GM12878 (cell line): ENCODE results near the gene TRAF3. TPM values are rescaled to one million over a fixed set of nuclear protein-coding genes. Genes with fewer than 3 reads are reported as not detected.

ENCODE experiments used
- ATAC-seq: fragments of 200-7000 bp; cut with Tn5 transposase; 3 replicates; pipeline ENCODE4 v1.9.1; 2020; ENCODE audit warnings: mild to moderate bottlenecking, moderate library complexity
- BruUV-seq: library from RNA; stranded (reverse); fragments of 400-500 nt; replicated peaks from 2 replicates; lab custom pipeline; 2021; lab: Mats Ljungman, UMichigan
- CTCF ChIA-PET: fragments of 300-600 bp; sonication (Branson Sonifier 250); formaldehyde crosslinking; extraction: SDS; loops from one replicate; lab custom pipeline; 2021; ENCODE audit warnings: inconsistent platforms; lab: Yijun Ruan, JAX
- POLR2A ChIA-PET: fragments of 350-600 bp; formaldehyde crosslinking; extraction: SDS; loops from one replicate; lab custom pipeline; 2021; ENCODE audit warnings: inconsistent platforms; lab: Charles Lee
- RAD21 ChIA-PET: fragments of 300-600 bp; sonication (Branson Sonifier 250); formaldehyde crosslinking; loops from one replicate; lab custom pipeline; 2023; ENCODE audit warnings: antibody characterized with exemption; ENCODE audit not compliant: unreplicated experiment; lab: Charles Lee
- SMC1A ChIA-PET: fragments of 300-600 bp; sonication (Branson Sonifier 250); formaldehyde crosslinking; loops from one replicate; lab custom pipeline; 2023; ENCODE audit not compliant: unreplicated experiment, uncharacterized antibody; lab: Charles Lee
- DNase-seq: peaks from one replicate; pipeline ENCODE4 v3.0.0-alpha.2; 2011; ENCODE audit warnings: low read depth, low spot score
- FAIRE-seq: peaks from 3 replicates; lab custom pipeline; 2011; peaks lifted over from hg19 to GRCh38; lab: Jason Lieb, UNC
- H2AFZ ChIP-seq: 2 replicates; pipeline ENCODE4 v1.6.0; 2011; ENCODE audit warnings: low read depth, low read length, control low read depth; ENCODE audit not compliant: control insufficient read depth
- H3K27ac ChIP-seq: 2 replicates; pipeline ENCODE4 v1.5.1; 2011; ENCODE audit warnings: control low read depth; ENCODE audit not compliant: control insufficient read depth, insufficient read depth
- H3K27me3 ChIP-seq, 2 experiments: replicated peaks in 1 of 2; 2 replicates each; pipeline versions ENCODE4 v1.6.0 to v1.6.1; 2011; ENCODE audit warnings: low read length in 1 of 2; ENCODE audit not compliant: control insufficient read depth in 2 of 2, insufficient read depth in 2 of 2
- H3K36me3 ChIP-seq, 2 experiments: 2 replicates each; pipeline ENCODE4 v1.5.1; 2011; ENCODE audit warnings: low read length in 1 of 2; ENCODE audit not compliant: control insufficient read depth in 2 of 2, insufficient read depth in 2 of 2
- H3K4me1 ChIP-seq: 2 replicates; pipeline ENCODE4 v1.6.1; 2011; ENCODE audit warnings: mild to moderate bottlenecking, low read length, moderate library complexity, mixed read lengths; ENCODE audit not compliant: control insufficient read depth, insufficient read depth
- H3K4me2 ChIP-seq: 2 replicates; pipeline ENCODE4 v1.6.0; 2011; ENCODE audit warnings: control low read depth; ENCODE audit not compliant: control insufficient read depth, insufficient read depth
- H3K4me3 ChIP-seq: fragments of 200-600 bp; sonication (generic); 2 replicates; pipeline ENCODE4 v1.5.1; 2016
- H3K79me2 ChIP-seq: 2 replicates; pipeline ENCODE4 v1.6.0; 2011; ENCODE audit warnings: low read length; ENCODE audit not compliant: control insufficient read depth, insufficient read depth
- H3K9ac ChIP-seq: 2 replicates; pipeline ENCODE4 v1.8.0; 2011; ENCODE audit warnings: low read length, control low read depth, mixed read lengths; ENCODE audit not compliant: control insufficient read depth, insufficient read depth
- H3K9me3 ChIP-seq: replicated peaks from 3 replicates; pipeline ENCODE4 v1.5.1; 2011; ENCODE audit warnings: mild to moderate bottlenecking, low read length; ENCODE audit not compliant: control insufficient read depth, insufficient read depth
- H4K20me1 ChIP-seq: 2 replicates; pipeline ENCODE4 v1.6.0; 2011; ENCODE audit not compliant: control insufficient read depth, insufficient read depth
- CEBPB ChIP-seq, 2 experiments: fragments of 150-350 bp in 1 of 2; IDR thresholded peaks; 2 replicates each; pipeline ENCODE4 v1.6.1; 2012 to 2014; ENCODE audit warnings: low read depth in 2 of 2, low read length in 2 of 2, borderline replicate concordance in 1 of 2, inconsistent platforms in 1 of 2
- HSF1 ChIP-seq: fragments of 150-350 bp; IDR thresholded peaks from 2 replicates; pipeline ENCODE4 v1.6.1; 2014; ENCODE audit warnings: mild to moderate bottlenecking, low read depth, low read length
- MLLT1 ChIP-seq: fragments of 450-650 bp; IDR thresholded peaks from 2 replicates; pipeline ENCODE4 v1.6.1; 2016; ENCODE audit warnings: mild to moderate bottlenecking
- MTA2 ChIP-seq: fragments of 450-650 bp; IDR thresholded peaks from 2 replicates; pipeline ENCODE4 v1.6.1; 2016; ENCODE audit warnings: low read depth, mild to moderate bottlenecking, moderate library complexity
- MTA3 ChIP-seq: IDR thresholded peaks from 2 replicates; pipeline ENCODE4 v1.6.1; 2012; ENCODE audit warnings: low read length, inconsistent platforms, borderline replicate concordance
- MYB ChIP-seq: fragments of 150-350 bp; IDR thresholded peaks from 2 replicates; pipeline ENCODE4 v1.6.1; 2014; ENCODE audit warnings: mild to moderate bottlenecking, low read depth, low read length, borderline replicate concordance
- NBN ChIP-seq: fragments of 450-650 bp; IDR thresholded peaks from 2 replicates; pipeline ENCODE4 v1.6.1; 2016
- PAX5 ChIP-seq: IDR thresholded peaks from 2 replicates; pipeline ENCODE4 v1.6.1; 2011; ENCODE audit warnings: low read depth, low read length, borderline replicate concordance
- POLR2AphosphoS5 ChIP-seq: IDR thresholded peaks from 2 replicates; pipeline ENCODE4 v1.6.1; 2011; ENCODE audit warnings: mild to moderate bottlenecking, low read length, inconsistent platforms
- RB1 ChIP-seq: fragments of 450-650 bp; formaldehyde crosslinking; IDR thresholded peaks from 2 replicates; pipeline ENCODE4 v1.6.1; 2017; ENCODE audit warnings: mild to moderate bottlenecking, borderline replicate concordance
- SIN3A ChIP-seq: IDR thresholded peaks from 2 replicates; pipeline ENCODE4 v1.6.1; 2012; ENCODE audit warnings: low read depth, low read length, improper control_type of control experiment
- SMAD5 ChIP-seq: IDR thresholded peaks from 2 replicates; pipeline ENCODE4 v1.6.1; 2016; ENCODE audit warnings: antibody characterized with exemption, low read depth
- YY1 ChIP-seq: IDR thresholded peaks from 2 replicates; pipeline ENCODE4 v1.6.1; 2011; ENCODE audit warnings: low read depth, mild to moderate bottlenecking, low read length
- WGBS: methylation state at CpG from one replicate; pipeline ENCODE4 v1.1.6; 2016; ENCODE audit warnings: low lambda C conversion rate; ENCODE audit not compliant: insufficient replicate concordance, insufficient coverage; ENCODE audit errors: missing lambda C conversion rate; 5-methylcytosine and 5-hydroxymethylcytosine counted together
- in situ Hi-C: fragments of 300-500 bp; cut with MboI; formaldehyde crosslinking; loops from 9 replicates; pipeline ENCODE4 v1.14.3; 2018; ENCODE audit warnings: mixed read lengths
- intact Hi-C: fragments of 100-400 bp; cut with micrococcal nuclease; formaldehyde crosslinking; loops from one replicate; pipeline ENCODE4 v1.14.2; 2022; ENCODE audit not compliant: unreplicated experiment
- polyA plus RNA-seq, 11 experiments: library from polyadenylated mRNA; depleted of rRNA in 4 of 11; unstranded in 6 of 11; stranded (reverse) in 5 of 11; fragments of >200 nt; fragmentation: Nextera tagmentation in 4 of 11; fragmentation: Illumina TruSeq in 1 of 11; extraction: Ambion mirVana in 4 of 11; extraction: Trizol in 1 of 11; gene quantifications; 1 replicate in 1 of 11; 2 replicates in 10 of 11; pipeline versions ENCODE4 v1.2.1 to v1.2.3, GENCODE V29; 2011 to 2016; ENCODE audit warnings: inconsistent platforms in 2 of 11, missing spikeins in 2 of 11, low read depth in 1 of 11
- total RNA-seq, 4 experiments: library from RNA; depleted of rRNA in 3 of 4; stranded (reverse); fragments of >200 nt in 3 of 4; fragmentation: Illumina TruSeq in 1 of 4; extraction: Trizol in 1 of 4; gene quantifications; 2 replicates each; pipeline versions ENCODE4 v1.2.1 to v1.2.3, GENCODE V29; 2013 to 2021
- TF ChIP-seq, protein P1 (sequence below): IDR thresholded peaks from 2 replicates; pipeline ENCODE4 v1.6.1; 2011; ENCODE audit warnings: borderline replicate concordance, low read depth, mild to moderate bottlenecking, moderate library complexity, low read length; ENCODE audit not compliant: insufficient read depth, poor library complexity, severe bottlenecking
- TF ChIP-seq, protein P2 (sequence below), 3 experiments: IDR thresholded peaks in 2 of 3; conservative IDR thresholded peaks in 1 of 3; 2 replicates each; pipeline ENCODE4 v1.5.1; 2011; ENCODE audit warnings: low read depth in 3 of 3, low read length in 3 of 3, mild to moderate bottlenecking in 3 of 3, control low read depth in 2 of 3, moderate library complexity in 2 of 3, inconsistent platforms in 1 of 3, mixed read lengths in 1 of 3; ENCODE audit not compliant: control insufficient read depth in 2 of 3, insufficient read depth in 1 of 3; ENCODE audit errors: extremely low read depth in 1 of 3

Gene TRAF3
- total and polyA plus RNA-seq, 10 of the 15 experiments (the other 5 are each of a cell fraction or from before 2014, with no cell fraction given): 3.0 to 70.1 (median 36.5) TPM

DNA sequence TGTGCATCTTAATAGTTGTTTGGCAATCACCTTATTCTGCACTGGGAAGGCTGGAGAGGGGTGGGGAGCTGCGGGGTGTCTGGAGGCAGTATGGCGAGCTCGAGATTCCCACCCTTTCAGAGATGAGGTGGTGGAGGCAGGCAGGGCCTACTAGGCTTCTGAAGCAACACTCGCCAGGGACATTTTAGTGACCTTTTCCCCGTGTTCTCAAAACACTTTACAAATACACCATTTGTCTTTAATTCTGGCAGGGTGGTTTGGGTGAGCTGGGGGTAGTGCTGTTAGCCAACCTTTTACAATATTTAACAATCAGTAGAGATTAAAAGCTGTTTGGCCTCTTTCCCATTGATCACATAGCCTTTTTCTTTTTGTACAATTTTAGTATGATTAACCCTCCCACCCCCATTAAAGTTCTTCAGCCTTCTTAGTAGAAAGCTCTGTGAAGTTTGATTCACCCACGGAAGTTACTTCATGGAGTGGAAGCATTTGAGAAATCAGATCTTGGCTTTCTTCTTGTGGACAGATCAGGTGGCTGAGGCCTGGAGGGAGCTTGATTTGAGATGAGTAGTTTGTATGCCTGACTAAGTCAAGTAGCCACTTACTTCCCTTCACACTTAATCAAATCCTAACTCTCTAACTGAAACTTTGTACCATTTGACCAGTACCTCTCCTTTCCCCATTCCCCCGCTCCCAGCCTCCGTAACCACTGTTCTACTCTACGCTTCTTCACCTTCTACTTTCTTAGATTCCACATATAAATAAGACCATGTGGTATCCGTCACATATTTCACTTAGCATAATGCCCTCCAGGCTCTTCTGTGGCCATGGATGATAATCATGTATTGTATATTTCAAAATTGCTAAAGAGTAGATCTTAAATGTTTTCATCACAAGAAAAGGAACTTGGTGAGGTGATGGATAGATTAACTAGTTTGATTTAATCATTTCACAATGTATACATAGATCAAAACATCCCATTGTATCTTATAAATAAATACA, 41.0 kb downstream of the TRAF3 start:
- SMC1A ChIA-PET: interaction anchor here (0.8 to 7.6 kb wide), 14 partner anchors 10 to 123 kb away, joined by 3 to 99 read pairs (median 5); no protein-coding TSS in a partner anchor
- peak overlapping the region; percentile 76 for H3K4me2 ChIP-seq
- POLR2A ChIA-PET: interaction anchor here (1.2 to 6.6 kb wide), 9 partner anchors 10 to 83 kb away, joined by 3 to 63 read pairs (median 7); no protein-coding TSS in a partner anchor
- H3K36me3 ChIP-seq: peaks cover 9 to 10% of the 10 kb centered on the region in 2 experiments
- DNase-seq (no peak), FAIRE-seq (no peak), ATAC-seq (peak; percentile 29)
- H2AFZ ChIP-seq: no peak overlapping the region
- RAD21 ChIA-PET: interaction anchor here (0.8 to 5.3 kb wide), 15 partner anchors 8 to 123 kb away, joined by 3 to 86 read pairs (median 7); no protein-coding TSS in a partner anchor
- peak overlapping the region; percentile 93 for H3K27ac ChIP-seq
- in situ Hi-C loops (no loop called here), intact Hi-C loops (loop anchor here (2.0 kb wide), 1 partner anchor 33 kb away; no protein-coding TSS in a partner anchor)
- no peaks in the 10 kb centered on the region for H4K20me1 ChIP-seq
- peak overlapping the region; percentile 70 for H3K9ac ChIP-seq
- H3K4me1 ChIP-seq: peaks cover 67% of the 10 kb centered on the region
- 71% methylated on average over 10 of the region's 10 CpGs for WGBS
- BruUV-seq: TSS peak; percentile 88
- peaks cover 96% of the 10 kb centered on the region for H3K79me2 ChIP-seq
- CTCF ChIA-PET: interaction anchor here (1.1 to 7.2 kb wide), 6 partner anchors 9 to 123 kb away, joined by 3 to 83 read pairs (median 6); no protein-coding TSS in a partner anchor
- no peaks in the 10 kb centered on the region for H3K27me3 ChIP-seq
- no peaks in the 10 kb centered on the region; the same call in 1 of the 3 replicates for H3K9me3 ChIP-seq
- peak overlapping the region; percentile 52 for H3K4me3 ChIP-seq
- TF ChIP-seq MLLT1: no peak
- TF ChIP-seq PAX5: no peak
- TF ChIP-seq YY1: no peak
- no peak for TF ChIP-seq CEBPB (IDR thresholded peaks at IDR 0.05; ENCODE audit: borderline replicate concordance in 1 of 2, low read depth in 2 of 2, low read length in 2 of 2)
- TF ChIP-seq MTA2: no peak
- TF ChIP-seq, protein P1, sequence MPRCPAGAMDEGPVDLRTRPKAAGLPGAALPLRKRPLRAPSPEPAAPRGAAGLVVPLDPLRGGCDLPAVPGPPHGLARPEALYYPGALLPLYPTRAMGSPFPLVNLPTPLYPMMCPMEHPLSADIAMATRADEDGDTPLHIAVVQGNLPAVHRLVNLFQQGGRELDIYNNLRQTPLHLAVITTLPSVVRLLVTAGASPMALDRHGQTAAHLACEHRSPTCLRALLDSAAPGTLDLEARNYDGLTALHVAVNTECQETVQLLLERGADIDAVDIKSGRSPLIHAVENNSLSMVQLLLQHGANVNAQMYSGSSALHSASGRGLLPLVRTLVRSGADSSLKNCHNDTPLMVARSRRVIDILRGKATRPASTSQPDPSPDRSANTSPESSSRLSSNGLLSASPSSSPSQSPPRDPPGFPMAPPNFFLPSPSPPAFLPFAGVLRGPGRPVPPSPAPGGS: no peak
- TF ChIP-seq SIN3A: no peak
- no peak for TF ChIP-seq NBN
- TF ChIP-seq POLR2AphosphoS5: peak; percentile 29; the same call in 1 of the 2 replicates
- TF ChIP-seq MTA3: peak; percentile 53; the same call in 1 of the 2 replicates
- TF ChIP-seq SMAD5: no peak
- no peak for TF ChIP-seq RB1
- TF ChIP-seq, protein P2, sequence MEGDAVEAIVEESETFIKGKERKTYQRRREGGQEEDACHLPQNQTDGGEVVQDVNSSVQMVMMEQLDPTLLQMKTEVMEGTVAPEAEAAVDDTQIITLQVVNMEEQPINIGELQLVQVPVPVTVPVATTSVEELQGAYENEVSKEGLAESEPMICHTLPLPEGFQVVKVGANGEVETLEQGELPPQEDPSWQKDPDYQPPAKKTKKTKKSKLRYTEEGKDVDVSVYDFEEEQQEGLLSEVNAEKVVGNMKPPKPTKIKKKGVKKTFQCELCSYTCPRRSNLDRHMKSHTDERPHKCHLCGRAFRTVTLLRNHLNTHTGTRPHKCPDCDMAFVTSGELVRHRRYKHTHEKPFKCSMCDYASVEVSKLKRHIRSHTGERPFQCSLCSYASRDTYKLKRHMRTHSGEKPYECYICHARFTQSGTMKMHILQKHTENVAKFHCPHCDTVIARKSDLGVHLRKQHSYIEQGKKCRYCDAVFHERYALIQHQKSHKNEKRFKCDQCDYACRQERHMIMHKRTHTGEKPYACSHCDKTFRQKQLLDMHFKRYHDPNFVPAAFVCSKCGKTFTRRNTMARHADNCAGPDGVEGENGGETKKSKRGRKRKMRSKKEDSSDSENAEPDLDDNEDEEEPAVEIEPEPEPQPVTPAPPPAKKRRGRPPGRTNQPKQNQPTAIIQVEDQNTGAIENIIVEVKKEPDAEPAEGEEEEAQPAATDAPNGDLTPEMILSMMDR (IDR thresholded peaks at IDR 0.05 in 2 of 3, conservative IDR thresholded peaks at IDR 0.05 in 1 of 3; ENCODE audit: control insufficient read depth in 2 of 3, extremely low read depth in 1 of 3, insufficient read depth in 1 of 3, low read depth in 3 of 3, low read length in 3 of 3): no peak
- no peak for TF ChIP-seq MYB
- no peak for TF ChIP-seq HSF1
